Fibroblast of the conjunctiva (primary cell): ENCODE results near the gene NANS.
"Not testable (repeated sequence)": the region's sequence is repeated elsewhere in the genome, so short reads cannot be mapped to it uniquely, and the experiment has no call there.

Source experiments
- DNase-seq: peaks from one replicate; pipeline ENCODE4 v3.0.0-alpha.2; 2010; ENCODE audit warnings: low read depth

NANS gene, protein sequence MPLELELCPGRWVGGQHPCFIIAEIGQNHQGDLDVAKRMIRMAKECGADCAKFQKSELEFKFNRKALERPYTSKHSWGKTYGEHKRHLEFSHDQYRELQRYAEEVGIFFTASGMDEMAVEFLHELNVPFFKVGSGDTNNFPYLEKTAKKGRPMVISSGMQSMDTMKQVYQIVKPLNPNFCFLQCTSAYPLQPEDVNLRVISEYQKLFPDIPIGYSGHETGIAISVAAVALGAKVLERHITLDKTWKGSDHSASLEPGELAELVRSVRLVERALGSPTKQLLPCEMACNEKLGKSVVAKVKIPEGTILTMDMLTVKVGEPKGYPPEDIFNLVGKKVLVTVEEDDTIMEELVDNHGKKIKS

DNA sequence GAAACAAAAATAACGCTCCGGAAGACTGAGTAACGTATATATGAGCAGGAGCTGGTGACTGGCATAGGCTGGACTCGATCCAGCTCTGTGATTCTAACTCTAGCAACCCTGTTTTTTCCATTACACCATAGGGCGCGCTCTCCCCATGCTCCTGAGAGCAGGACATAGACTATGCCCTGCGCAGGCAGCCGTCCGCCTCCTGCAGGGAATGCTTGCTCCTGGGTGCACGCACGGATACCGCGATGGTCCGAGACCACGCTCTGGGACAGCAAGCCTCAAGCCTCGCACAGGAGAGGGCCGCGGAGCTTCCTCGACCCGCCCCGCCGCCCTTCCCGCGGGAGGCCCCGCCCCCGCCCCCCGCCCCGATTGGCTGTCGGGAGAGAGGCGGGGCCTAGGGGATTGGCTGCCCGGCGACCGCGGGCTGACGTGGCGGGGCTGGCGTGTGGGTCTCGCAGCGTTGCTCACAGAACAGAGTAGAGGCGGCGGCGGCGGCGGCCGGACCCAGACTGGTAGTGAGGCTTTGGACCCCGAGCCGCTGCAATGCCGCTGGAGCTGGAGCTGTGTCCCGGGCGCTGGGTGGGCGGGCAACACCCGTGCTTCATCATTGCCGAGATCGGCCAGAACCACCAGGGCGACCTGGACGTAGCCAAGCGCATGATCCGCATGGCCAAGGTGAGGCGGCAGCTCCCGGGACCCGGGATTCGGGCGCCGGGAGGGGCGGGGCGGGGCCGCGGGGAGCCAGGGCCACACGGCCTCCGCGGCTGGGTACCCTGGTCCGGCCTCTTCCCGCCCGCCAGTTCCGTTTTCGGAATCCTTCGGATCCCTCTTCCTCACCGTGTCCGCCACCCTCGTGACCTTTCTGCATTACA, at the start of gene NANS:
TSS of gene NANS (plus strand) at position 464 of the 869 bp plus-strand sequence. CDS start at position 541, 77 bp downstream.
- DNase-seq, result peak; percentile 81

DNA sequence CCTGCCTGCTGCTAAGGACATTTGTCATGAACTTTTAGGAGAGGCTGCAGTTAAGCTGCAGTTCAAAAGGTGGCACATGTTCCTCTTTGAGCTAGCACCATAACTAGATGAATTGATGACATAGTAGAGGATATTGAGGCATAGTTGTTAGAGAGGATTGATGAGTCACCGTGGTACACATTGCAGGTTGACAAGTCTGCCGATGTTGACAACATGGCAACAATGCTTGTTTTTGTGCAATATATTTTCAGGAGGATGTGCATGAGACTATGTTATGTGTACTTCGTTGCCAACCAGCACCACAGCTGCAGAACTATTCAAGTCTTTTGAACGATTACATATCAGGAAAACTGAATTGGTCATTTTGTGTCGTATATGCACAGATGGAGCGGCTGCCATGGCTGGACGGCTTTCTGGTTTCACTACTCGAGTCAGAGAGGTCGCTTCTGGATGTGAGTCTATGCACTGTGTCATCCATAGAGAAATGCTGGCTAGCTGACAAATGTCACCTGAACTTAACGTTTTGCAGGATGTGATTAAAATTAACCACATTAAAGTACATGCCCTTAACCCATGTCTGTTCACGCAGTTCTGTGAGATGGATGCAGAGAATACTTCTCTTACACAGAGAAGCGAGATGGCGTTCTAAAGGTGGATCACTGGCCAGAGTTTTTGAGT, 49.1 kb upstream of the NANS start:
- no peak for DNase-seq

DNA sequence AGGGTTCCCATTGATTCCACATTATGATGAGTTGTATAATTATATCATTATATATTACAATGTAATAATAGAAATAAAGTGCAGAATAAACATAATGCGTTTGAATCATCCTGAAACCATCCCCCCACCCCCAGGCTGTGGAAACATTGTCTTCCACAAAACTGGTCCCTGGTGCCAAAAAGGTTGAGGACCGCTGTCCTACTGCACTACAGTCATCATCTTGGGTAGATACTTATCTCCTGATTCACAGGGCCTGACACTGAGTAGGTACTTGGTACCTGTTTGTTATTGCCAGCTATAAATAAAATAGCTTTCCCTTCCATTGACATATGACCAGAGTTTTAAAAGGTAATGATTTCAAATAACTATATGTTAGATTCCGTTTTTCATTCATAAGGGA, 47.8 kb upstream of the NANS start:
- no peak for DNase-seq

DNA sequence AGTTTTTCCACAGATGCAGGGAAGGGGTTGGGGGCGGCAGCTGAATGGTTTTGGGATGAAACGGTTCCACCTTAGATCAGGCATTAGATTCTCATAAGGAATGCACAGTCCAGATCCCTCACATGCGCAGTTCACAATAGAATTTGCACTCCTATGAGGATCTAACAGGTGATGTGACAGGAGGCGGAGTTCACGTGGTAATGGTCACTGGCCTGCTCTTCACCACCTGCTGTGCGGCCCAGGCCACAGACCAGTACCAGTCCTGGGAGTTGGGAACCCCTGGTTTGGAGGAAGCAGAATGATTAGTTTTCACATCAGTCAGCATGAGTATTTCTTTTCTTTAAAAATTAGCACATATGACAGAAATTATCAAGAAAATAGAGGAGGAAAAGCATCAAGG, 47.1 kb upstream of the NANS start:
- no peak for DNase-seq

DNA sequence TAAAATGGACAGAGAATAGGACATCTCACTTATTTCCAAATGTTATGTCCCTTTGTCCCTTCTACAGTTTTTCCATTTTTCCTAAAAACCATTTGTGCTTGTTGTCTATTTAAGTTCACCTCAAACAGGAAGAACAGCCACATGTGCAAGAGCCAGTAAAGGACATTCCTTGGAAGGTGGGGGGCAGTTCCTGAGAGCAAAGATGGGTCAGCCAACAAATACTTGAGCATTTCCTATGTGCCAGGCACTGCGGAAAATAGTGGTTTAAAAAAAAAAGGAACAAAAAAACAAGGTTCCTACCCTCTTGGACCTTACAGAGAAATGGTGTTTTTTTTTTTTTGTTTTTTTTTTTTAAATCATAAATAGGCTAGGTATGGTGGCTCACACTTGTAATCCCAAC, 46.6 kb upstream of the NANS start:
- DNase-seq, result no peak

DNA sequence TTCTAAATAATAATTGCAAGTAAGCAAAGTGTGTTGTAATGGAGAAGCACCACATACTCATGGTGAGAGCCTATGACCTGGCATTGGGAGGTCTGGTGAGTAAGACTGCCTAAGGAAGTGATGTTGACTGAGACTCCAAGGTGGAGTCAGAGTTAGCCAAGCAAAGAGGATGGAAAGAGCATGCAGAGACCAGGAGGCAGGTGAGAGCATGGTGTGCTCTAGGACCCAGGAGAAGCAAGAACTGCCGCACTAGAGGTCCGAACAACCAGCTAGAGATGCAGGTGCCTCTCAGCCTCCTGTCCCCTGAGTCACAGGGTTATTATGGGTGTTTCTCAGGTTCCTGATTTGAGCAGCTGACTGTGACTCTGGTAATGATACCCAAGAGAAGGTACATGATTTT, 46.1 kb upstream of the NANS start:
- DNase-seq, result no peak

DNA sequence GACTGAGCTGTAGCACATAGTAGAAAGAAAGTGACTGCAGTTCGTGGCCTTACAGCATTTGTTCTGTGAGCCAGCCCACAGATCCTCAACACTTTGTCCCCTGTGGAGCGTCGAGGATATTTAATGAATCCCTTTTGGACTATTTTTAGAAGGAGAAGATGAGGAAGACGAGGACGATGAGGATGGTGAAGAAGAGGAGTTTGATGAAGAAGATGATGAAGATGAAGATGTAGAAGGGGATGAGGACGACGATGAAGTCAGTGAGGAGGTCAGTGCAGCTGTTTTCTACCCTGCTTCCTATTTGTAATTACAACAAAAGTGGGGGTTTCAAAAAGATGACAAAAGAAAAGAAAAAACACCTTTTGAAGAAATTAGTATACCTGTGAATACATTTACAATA, 45.4 kb upstream of the NANS start:
- DNase-seq, result no peak

DNA sequence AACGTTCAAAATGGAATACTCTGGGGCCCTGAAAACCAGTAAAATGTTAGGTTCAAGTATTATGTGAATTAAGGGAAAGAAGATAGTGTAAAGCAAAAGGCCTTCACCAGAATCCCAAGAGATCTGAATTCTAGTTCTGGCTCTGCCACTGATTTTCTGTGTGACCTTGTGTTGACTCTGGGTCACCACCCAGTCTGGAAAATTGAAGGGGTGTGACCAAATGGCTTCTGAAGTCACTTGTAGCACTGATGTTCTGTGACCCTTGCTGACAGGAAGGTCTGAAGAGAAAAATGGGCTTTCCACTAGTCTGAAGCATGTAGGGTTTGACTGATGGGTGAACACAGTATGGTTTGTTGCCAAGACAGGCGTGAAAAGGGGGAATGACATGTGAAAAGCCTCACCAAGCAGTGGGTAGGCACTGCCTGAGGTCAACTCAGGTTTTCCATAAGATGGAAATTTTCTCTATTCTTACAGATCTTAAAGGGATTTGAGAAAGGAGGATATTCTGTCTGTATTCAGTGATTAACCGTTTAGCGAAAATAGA, 40.3 kb upstream of the NANS start:
- no peak for DNase-seq

DNA sequence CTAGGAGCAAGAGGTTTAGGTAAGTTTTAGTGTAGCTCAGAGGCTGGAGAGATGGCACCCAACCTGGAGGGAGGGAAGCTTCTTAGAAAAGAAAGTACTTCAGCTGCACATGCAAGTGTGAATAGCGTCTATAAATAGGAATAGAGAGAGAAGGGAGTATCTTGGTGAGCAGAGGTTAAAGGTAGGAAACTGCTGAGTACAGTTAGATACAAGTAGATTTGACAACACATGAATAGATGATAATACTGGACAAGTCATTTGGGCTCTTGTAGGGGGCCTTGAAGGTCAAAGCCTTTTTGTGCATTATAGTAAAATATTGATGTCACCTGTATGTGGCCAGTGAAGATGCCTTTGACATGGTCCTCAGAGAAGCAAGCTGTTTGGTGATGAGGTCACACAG, 39.2 kb upstream of the NANS start:
- no peak for DNase-seq

DNA sequence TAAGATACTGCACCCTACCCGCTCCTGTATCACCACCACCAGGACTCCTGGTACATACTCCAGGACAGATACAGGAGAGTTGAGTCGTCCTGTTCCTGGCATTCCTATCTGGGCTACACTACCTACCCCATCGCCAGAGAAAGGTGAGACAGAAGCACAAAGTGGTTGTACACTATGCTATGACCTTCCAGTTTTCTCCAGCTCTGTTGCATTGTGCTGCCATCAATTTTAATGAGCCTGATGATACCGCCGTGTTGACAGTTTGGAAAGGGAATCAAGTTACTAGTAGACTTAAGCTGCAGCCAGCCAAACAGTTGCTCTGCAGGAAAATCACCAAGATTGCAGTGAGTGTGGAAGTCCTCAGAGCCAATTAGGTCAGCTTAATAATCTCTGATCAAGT, 38.2 kb upstream of the NANS start:
- no peak for DNase-seq

DNA sequence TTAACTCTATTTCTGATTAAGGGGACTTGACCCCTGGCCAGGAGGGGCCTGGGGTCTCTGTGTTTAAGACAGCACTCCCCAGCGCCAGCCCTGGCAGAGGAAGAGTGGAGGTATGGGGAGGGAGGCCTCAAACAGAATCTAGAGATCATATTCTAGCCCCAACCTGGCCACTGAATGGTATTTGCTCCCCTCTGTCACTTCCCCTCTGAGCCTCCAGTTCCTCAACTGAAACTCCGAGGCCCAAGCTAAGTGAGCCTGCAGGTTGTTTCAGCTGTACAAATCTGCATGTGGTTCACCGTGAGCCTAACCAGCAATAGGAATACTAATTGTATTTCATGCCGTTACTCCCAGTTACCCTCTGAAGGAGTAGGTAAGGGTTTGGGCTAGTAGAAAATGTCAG, 37.4 kb upstream of the NANS start:
- no peak for DNase-seq

DNA sequence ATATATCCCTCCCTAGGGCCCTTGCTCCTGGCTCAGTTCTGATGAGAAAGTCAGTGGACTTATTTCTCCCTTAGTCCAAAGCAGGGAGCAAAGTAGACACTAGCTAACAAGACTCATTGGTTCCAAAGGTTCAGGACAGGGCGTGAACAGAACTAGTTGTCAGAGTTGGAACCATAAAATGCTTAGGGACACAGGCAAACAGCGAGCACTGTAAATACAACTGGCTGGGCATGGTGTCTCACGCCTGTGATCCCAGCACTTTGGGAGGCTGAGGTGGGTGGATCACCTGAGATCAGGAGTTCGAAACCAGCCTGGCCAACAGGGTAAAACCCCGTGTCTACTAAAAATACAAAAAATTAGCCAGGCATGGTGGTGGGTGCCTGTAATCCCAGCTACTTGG, 36.7 kb upstream of the NANS start:
- DNase-seq, result not testable (repeated sequence)

DNA sequence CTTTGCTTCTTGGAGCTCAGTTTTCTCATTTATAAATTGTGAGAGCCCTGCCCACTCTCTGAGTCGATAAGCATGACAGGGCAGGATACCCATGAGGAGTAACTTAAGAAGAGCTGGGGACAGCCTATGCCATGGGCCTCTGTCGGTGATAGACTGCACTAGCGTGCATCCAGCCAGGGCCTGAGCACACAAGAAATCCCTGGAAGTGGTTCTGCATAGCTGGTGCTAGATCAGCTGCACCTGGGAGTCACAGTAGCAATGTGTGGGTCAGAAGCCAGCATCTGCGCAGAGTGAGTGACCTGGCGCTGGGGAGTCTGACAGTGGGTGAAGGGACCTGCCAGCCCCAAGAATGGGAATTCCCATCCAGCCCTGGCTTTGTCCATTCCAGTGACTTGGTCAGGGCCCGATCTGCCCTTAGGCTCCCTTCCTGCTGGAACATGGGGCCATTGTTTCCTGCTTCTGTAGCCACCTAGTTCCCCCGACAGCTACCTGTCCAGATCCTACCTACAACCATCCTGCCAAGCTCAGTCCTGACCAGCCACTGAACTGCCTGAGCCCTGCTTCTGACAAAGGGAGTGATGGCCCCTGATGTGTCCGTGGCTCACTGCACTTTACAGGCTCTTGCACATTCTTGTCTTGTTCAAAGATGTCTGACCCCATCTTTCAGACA, 35.9 kb upstream of the NANS start:
- no peak for DNase-seq

DNA sequence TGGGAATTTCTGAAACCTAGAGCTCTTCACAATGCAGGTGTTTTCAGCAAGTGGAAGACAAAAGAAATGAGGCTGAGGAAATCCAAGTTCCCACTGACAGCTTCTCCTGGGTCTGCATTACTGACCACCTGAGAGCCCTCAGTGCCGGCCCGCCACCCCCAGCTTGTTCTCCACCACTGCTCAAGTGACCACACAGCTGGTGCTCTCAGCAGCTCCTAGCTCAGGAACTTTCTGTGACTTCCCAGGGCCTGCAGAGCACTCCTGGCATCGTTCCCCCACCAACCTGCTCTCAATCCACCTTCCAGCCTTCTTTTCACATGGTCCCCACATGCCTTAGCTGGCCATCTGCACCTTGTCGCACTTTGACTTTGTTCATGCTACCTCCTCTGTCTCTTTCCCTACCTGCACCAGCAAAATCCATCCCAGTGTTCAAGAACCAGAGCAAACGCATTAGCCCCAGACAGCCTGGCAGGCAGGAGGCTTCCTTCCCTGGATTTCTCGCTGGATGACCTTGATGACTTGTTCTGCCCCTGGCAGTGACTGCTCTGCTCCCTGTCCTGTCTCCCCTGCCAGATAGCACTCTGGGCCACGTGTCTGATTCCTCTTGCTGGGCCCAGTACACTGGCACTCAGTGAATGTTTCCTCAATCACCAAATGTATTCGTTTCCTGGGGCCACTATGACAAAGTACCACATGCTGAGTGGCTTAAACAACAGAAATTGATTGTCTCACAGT, 35.1 kb upstream of the NANS start:
- no peak for DNase-seq

DNA sequence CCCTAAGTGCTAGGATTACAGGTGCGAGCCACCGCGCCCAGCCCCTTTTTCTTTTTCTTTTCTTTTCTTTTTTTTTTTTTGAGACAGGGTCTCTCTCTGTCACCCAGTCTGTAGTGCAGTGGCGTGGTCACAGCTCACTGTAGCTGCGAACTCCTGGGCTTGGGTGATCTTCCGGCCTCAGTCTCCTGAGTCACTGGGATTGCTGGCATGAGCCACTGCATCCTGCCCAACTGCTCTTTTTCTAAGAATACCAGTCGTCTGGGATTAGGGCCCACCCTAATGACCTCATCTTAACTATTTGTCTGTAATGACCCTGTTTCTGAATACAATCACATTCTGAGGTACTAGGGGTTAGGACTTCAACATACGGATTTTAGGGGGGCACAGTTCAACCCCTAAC, 34.1 kb upstream of the NANS start:
- DNase-seq, result no peak

DNA sequence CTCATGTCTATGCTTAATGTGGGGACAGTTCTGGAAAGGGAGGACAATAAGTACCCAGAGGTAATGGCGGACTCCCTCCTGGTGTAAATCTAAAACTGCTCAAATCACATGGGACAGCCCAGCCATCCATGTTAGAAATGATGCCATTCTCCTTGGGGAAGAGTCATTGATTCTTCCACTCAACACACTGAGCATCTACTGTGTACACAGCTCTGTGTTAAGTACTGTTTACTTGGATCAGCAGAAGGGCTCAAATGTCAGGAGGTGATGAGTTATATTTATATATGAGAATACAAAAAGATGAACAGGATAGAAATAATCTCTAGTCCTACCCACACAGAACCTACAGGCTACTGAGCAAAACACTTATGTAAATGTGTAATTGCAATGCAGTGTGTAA, 31.8 kb upstream of the NANS start:
- DNase-seq, result no peak

DNA sequence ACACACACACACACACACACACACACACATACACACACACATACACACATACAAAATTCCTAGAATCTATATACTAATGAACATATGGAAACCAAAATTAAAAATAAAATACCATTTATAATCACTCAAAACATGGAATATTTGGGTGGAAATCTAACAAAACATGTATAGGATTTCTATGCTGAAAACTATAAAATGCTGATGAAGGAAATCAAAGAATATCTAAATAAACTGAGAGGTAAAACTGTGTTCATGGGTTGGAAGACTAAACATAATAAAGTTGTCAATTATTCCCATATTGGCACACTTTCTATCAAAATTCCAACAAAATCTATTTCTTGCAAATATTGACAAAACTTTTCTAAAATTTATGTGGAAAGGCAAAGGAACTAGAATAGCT, 25.4 kb upstream of the NANS start:
- DNase-seq, result no peak

DNA sequence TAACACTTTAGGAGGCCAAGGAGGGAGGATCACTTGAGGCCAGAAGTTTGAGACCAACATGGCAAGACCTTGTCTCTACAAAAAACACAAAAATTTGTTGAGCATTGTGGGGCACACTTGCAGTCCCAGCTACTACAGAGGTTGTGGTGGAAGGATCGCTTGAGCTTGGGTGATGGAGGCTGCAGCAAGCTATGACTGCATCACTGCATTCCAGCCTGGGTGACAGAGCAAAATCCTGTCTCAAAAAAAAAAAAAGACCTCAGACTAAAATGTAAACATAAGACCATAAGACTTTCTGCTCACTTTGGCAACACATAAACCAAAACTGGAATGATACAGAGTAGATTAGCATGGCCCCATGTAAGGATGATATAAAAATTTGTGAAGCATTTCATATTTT, 24.6 kb upstream of the NANS start:
- no peak for DNase-seq

DNA sequence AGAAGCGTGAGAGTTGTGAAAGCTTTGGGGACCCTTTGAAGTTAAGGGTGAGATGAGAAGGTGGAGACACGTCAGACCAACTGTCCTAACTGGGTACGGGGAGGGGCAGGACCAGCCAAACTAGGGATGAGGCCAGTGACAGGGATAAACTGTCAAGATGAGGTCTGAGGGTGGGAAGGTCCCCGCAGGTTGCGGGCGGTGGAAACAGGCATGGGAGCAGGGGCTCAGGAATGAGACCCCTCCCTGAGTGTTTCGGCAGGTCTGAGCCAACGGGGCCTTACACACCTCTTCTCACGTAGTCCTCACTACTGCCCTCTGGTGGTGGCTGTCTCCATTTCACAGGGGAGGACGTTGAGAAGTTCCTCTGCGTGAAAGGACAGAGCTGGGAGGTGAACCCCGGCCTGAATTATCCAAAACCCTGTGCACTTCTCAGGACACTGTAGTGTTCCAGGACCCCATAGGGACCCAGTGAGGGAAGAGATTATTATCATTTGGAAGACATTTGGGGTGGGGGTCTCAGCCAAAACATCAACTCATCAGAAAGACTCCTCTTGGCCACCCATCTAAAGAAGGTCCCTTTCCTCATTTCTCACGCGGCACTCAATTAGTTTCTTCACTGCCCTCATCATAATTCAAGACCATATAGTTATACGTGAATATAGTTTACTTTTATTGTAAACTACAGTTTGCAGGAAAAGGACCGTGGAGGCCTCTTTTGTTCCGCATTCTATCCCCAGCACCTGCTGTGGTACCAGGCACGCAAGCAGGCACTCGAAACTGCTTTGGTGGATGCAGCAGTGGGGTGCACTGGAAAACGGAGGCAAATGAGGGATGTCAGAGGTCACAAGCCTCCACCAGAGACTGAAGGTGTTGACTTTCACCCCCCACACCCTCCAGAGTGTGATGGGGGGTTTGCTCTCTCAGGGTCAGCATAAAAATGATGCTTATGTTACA, 21.7 kb upstream of the NANS start:
- peak; percentile 57 for DNase-seq

DNA sequence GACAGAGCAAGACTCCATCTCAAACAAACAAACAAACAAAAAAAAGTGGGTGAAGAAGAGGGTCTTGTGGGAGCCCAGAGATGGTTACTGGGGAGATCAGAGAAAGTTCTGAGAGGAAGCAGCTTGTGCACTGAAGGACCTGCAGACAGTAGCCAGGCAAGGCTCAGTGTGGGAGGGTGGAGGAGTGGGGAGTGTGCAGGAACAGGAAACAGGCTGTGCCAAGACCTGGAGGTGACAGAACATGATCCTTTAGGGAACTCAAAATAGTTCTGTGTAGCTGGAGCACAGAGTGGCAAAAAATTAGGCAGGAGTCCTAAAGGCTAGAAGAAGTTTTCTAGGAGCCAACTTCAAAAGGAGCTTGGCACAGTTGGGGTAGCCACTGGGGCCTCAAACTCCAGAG, 19.2 kb upstream of the NANS start:
- DNase-seq, result no peak
